IPS-15b (cell line): ENCODE data around the gene ARHGEF5.
"Not testable (repeated sequence)": the region's sequence is repeated elsewhere in the genome, so short reads cannot be mapped to it uniquely, and the experiment has no call there.

Experiments used
- H3K27me3 ChIP-seq: one replicate; pipeline ENCODE4 v1.6.1; 2013; ENCODE audit warnings: low read length; ENCODE audit not compliant: control insufficient read depth, insufficient read depth
- H3K36me3 ChIP-seq: one replicate; pipeline ENCODE4 v1.6.1; 2013; ENCODE audit warnings: low read length; ENCODE audit not compliant: control insufficient read depth, insufficient read depth
- H3K4me1 ChIP-seq: one replicate; pipeline ENCODE4 v1.6.1; 2013; ENCODE audit warnings: mild to moderate bottlenecking, low read length; ENCODE audit not compliant: control insufficient read depth, insufficient read depth
- H3K4me3 ChIP-seq: one replicate; pipeline ENCODE4 v1.5.1; 2013; ENCODE audit warnings: low read depth, low read length
- H3K9ac ChIP-seq: one replicate; pipeline ENCODE4 v1.6.1; 2013; ENCODE audit warnings: low read depth, mild to moderate bottlenecking, low read length
- H3K9me3 ChIP-seq: one replicate; pipeline ENCODE4 v1.6.1; 2013; ENCODE audit warnings: mild to moderate bottlenecking, low read length; ENCODE audit not compliant: control insufficient read depth, insufficient read depth

The ARHGEF5 gene

GRCh38 chr7:144407266-144407931 lies 52.2 kb downstream of the ARHGEF5 start:
- Histone ChIP-seq H3K27me3 (no peaks in the 10 kb centered on the region), H3K4me1 (no peaks in the 10 kb centered on the region), H3K9me3 (no peaks in the 10 kb centered on the region), H3K4me3 (no peak overlapping the region), H3K36me3 (no peaks in the 10 kb centered on the region), H3K9ac (peak overlapping the region; percentile 26)

GRCh38 chr7:144408121-144408520 lies 52.9 kb downstream of the ARHGEF5 start:
- H3K9ac ChIP-seq, result no peak overlapping the region
- H3K36me3 ChIP-seq, result no peaks in the 10 kb centered on the region
- no peaks in the 10 kb centered on the region for H3K9me3 ChIP-seq
- no peaks in the 10 kb centered on the region for H3K27me3 ChIP-seq
- H3K4me1 ChIP-seq, result no peaks in the 10 kb centered on the region
- no peak overlapping the region for H3K4me3 ChIP-seq

GRCh38 chr7:144410441-144410840 lies 55.2 kb downstream of the ARHGEF5 start:
- H3K4me3 ChIP-seq, result no peak overlapping the region
- no peaks in the 10 kb centered on the region for H3K9me3 ChIP-seq
- H3K9ac ChIP-seq, result no peak overlapping the region
- no peaks in the 10 kb centered on the region for H3K4me1 ChIP-seq
- no peaks in the 10 kb centered on the region for H3K36me3 ChIP-seq
- H3K27me3 ChIP-seq, result no peaks in the 10 kb centered on the region

- H3K4me3 ChIP-seq, result no peak overlapping the region
- no peaks in the 10 kb centered on the region for H3K9me3 ChIP-seq
- H3K9ac ChIP-seq, result no peak overlapping the region
- H3K4me1 ChIP-seq, result no peaks in the 10 kb centered on the region
- H3K27me3 ChIP-seq, result no peaks in the 10 kb centered on the region
- H3K36me3 ChIP-seq, result no peaks in the 10 kb centered on the region
Observed at GRCh38 chr7:144414815-144415214, 59.6 kb downstream of the ARHGEF5 start.

GRCh38 chr7:144415858-144416257 lies 60.7 kb downstream of the ARHGEF5 start:
- no peak overlapping the region for H3K4me3 ChIP-seq
- no peaks in the 10 kb centered on the region for H3K36me3 ChIP-seq
- H3K9ac ChIP-seq, result no peak overlapping the region
- H3K4me1 ChIP-seq, result no peaks in the 10 kb centered on the region
- H3K27me3 ChIP-seq, result no peaks in the 10 kb centered on the region
- H3K9me3 ChIP-seq, result no peaks in the 10 kb centered on the region

GRCh38 chr7:144416341-144416740 lies 61.1 kb downstream of the ARHGEF5 start:
- Histone ChIP-seq H3K36me3 (no peaks in the 10 kb centered on the region), H3K9me3 (no peaks in the 10 kb centered on the region), H3K4me1 (no peaks in the 10 kb centered on the region), H3K27me3 (no peaks in the 10 kb centered on the region), H3K4me3 (no peak overlapping the region), H3K9ac (no peak overlapping the region)

- not testable (repeated sequence) for H3K9ac ChIP-seq, H3K27me3 ChIP-seq, H3K36me3 ChIP-seq
Observed at GRCh38 chr7:144418931-144419330, 63.7 kb downstream of the ARHGEF5 start.

GRCh38 chr7:144427539-144427938 lies 72.3 kb downstream of the ARHGEF5 start:
- H3K36me3 ChIP-seq, H3K4me1 ChIP-seq, H3K4me3 ChIP-seq, H3K9ac ChIP-seq, H3K9me3 ChIP-seq, H3K27me3 ChIP-seq: not testable (repeated sequence)

More at GRCh38 chr7:144418931-144419330, 63.7 kb downstream of the ARHGEF5 start:
- not testable (repeated sequence) for H3K9me3 ChIP-seq, H3K4me1 ChIP-seq, H3K4me3 ChIP-seq

- H3K9ac ChIP-seq, result no peak overlapping the region
- peaks cover 4% of the 10 kb centered on the region for H3K9me3 ChIP-seq
- H3K36me3 ChIP-seq, result no peaks in the 10 kb centered on the region
Observed at GRCh38 chr7:144428431-144428830, 73.2 kb downstream of the ARHGEF5 start.

More at GRCh38 chr7:144428431-144428830, 73.2 kb downstream of the ARHGEF5 start:
- H3K27me3 ChIP-seq, result no peaks in the 10 kb centered on the region
- H3K4me1 ChIP-seq, result no peaks in the 10 kb centered on the region
- no peak overlapping the region for H3K4me3 ChIP-seq
